HG03097 (cell line): ENCODE data around the gene ARPC2.

Experiments used
- ATAC-seq: cut with Tn5 transposase; IDR thresholded peaks from one replicate; pipeline ENCODE4 v1.9.1; 2021; ENCODE audit not compliant: unreplicated experiment, low FRiP score

Gene ARPC2

DNA sequence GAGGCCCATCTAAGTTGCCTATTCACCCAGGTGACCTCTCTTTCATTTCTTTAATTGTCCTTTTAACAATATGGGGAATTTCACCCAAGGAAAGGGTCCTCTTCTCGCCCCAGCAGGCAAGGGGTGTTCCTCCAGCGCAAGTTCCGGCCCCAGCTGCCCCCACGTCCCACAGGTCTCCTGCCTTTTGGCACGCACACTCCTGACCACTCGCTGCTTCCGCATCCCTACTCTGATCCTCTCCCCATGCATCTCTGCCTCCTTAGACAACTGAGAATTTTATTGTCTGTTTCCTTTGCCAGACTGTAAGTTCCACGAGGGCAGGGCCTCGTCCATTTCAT is 684 bp upstream of the ARPC2 start:
- no peak for ATAC-seq

DNA sequence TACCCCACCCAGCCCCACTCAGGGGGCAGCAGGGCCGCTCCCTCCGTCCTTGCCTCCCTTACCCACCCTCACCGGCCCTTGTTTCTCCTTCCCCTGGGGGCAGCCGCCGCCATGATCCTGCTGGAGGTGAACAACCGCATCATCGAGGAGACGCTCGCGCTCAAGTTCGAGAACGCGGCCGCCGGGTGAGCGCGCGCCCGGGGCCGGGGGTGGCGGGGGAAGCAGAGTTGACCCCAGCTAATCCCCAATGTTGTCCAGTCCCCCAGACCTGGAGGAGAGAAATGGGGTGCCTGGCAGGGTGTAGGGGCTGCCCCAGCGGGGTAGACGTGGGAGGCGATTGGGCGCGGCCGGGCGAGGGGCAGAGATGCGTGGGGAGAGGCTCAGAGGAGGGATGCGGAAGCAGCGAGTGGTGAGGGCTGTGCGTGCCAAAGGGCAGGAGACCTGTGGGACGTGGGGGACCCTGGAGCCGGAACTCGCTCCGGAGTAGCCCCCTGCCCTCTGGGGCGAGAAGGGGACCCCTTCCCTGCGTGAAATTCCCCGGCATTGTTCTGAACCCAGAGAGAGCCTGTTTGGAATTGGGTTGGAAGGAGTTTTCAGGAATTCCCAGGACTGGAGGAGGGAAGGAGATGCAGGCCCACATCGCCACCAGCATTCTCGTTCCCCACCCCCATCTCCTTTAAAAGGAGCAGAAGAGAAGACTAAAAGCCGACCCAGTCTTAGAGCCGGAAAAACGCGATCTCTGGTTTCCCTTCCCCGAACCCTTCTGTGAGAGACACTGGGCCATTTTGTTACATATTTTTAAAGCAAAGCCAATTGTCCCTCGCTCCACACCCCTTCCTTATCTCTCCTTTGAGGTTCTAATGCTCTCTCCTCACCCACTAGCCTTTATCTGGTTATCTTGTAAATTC is 625 bp downstream of the ARPC2 start:
- ATAC-seq: peak; percentile 24

GRCh38 chr2:218218268-218219185 is 1.5 kb downstream of the ARPC2 start:
- ATAC-seq: peak; percentile 42

- ATAC-seq: no peak
These were observed 2.9 kb downstream of the ARPC2 start for GRCh38 chr2:218219934-218220333.

DNA sequence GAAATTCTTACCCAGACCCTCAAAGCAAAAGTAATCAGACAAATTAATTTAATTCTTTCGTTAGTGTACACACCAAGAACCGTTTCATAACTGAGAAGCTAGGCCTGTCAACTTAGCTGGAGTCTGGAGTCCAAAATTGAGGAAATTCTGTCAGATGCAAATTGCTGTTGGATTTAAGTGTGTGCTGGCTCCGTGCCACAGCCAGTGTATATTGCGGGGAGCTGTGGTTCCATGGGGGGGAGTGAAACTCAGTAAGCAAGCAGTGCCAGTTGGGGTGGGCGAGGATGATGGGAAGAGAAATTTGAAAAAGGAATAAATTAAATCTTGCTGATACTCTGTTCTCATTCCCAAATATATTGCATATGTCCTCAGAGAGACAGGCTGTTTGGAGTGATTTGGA is 4.0 kb downstream of the ARPC2 start:
- no peak for ATAC-seq

- no peak for ATAC-seq
These were observed 6.1 kb downstream of the ARPC2 start for GRCh38 chr2:218223046-218223445.

DNA sequence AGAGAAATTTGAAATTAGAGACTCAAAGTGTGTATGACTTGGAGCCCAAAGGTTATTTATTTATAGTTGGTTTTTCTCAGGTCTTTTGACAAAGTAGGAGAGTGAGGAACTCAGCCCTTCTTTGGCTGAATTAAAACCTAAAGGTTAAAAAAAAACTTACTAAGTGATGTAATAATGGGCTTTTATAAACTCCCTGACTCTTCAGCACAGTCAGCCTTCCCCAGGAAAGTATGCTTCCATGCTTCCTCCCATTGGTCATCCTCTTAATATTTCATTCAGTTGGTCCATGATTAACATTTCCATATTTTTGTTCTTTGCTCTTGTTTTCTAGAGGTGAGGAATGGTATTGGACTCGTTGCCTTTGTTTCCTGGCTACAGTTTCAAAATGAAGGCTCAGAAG is 7.2 kb downstream of the ARPC2 start:
- ATAC-seq: no peak

DNA sequence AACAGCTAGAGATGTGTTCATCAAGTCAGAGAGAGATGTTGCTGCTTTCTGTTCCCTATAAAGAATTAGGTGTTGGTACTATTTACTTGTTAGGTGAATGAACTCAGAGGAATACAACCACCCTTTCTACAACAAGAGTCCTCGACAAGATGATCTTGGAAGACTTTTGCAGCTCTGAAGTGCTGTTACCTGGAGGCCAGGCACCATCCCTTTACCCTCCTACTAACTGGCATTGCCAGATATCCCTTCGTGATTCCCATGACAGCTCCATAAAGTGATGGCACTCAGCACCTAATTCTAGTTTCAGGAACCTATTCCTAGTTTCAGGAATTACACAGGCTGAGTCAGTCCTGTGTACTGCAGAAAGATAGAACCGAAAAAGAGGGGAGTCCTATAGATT is 9.9 kb downstream of the ARPC2 start:
- no peak for ATAC-seq

- no peak for ATAC-seq
These were observed 11.5 kb downstream of the ARPC2 start for GRCh38 chr2:218228366-218229090.

GRCh38 chr2:218229239-218229638 is 12.2 kb downstream of the ARPC2 start:
- no peak for ATAC-seq

GRCh38 chr2:218229851-218230250 is 12.9 kb downstream of the ARPC2 start:
- ATAC-seq: no peak

- ATAC-seq: peak; percentile 58
These were observed 13.9 kb downstream of the ARPC2 start for GRCh38 chr2:218230882-218231281.

DNA sequence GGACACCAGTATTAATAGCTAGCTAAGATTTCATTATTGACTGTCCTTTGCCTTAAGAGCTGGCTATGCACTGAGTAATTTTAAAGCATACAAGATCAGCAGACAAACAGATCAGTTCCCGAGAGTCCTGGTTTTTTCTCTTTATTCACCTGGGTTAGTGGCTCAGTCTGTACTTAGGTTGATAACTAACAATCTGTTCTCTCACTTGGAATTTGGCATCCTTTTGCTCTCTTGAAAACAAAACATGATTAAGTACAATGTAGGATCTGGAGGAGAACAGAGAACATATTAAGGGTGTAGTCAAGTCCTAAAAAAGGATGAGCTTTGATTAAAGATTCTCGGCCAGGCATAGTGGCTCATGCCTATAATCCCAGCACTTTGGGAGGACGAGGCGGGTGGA is 16.6 kb downstream of the ARPC2 start:
- ATAC-seq: no peak

DNA sequence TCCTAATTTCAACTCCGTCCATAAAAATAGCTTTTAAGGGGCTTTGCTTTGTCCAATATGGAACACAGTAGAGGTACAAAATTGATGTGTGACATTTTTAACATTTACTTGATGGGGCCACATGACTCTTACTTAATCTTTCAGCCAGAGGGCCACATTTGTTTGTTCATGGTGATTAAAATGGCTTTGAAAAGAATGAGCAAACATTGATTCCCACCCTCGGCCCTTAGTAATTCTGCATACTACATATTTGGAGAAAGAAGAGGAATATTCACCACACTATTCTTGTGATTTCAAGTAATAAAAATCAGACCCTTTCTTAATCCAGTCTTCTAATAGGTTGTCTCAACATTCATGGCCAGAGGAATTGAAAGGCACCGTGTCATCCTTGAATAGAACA is 17.5 kb downstream of the ARPC2 start:
- ATAC-seq: no peak

GRCh38 chr2:218235017-218235416 is 18.0 kb downstream of the ARPC2 start:
- ATAC-seq: no peak

GRCh38 chr2:218236829-218237228 is 19.8 kb downstream of the ARPC2 start:
- ATAC-seq: no peak

- ATAC-seq: no peak
These were observed 21.9 kb downstream of the ARPC2 start for GRCh38 chr2:218238887-218239286.

DNA sequence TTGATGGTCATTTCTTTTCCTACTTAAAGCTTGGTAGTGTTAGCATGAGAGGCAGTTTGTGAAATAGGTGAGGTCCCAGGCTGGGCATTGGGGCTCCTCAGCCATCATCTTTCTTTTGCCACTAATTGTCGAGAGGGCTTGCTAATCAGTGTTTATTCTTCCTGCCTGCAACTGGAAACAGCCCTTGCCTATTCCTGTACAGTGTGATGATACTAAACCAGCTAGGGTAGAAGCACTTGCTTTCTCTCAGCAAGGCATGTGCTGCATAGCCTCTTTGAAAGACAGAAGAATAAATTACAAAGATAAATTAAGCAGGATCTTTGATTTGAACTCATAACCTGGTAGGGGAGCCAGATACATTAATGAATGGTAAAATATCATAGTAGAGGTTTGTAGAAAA is 27.2 kb downstream of the ARPC2 start:
- no peak for ATAC-seq

DNA sequence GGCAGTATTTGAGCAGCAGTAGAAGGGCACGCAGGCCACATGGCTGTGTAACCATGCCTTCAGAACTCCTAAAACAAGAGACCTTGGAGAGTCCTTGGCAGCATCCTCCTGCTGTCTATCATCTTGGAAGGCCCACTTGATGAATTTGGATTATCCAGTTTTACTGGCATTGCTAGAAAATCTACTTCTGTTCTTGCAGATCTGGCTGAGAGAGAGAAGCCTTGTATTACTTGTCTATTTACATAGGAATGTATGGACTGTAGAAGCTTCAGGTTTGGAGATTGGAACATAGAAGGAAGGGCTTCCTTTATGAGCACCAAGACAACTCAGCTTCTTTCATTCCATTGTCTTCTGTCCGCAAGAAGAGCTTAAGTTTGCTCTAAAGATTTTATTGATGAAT is 27.7 kb downstream of the ARPC2 start:
- no peak for ATAC-seq

DNA sequence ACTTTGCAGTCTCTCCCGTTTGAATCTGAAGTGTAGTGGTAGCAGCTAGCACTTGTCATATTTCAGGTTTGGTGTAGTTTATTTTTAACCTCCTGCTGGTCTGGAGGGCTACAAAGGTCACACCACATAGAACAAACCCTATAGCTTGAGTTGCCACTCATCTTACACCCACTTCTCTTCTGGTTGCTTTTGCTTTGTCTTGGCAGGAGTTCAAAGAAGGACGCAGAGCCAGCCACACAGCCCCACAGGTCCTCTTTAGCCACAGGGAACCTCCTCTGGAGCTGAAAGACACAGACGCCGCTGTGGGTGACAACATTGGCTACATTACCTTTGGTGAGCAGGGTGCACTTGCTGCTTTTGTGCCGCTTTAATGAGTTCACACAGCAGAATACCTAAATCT is 28.2 kb downstream of the ARPC2 start:
- no peak for ATAC-seq

DNA sequence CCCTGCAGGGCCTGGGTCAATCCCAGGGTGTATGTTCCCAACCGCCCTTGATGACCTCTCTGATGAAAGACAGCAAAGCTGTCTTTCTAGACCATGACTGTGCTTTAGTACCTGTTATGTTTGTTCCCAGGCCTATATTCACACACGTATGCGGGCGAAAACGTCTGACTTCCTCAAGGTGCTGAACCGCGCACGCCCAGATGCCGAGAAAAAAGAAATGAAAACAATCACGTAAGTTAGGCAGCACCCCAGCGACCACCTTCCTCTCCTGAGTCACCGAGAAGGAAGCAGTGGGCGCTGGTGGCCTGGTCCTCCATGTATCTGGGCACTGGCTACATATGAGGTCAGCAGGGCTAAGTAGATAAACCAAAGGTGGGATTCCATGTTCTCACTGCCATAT is 32.7 kb downstream of the ARPC2 start:
- no peak for ATAC-seq
